ENCODE measurements around the gene GRB10. TPM values are rescaled to one million over a fixed set of nuclear protein-coding genes. Genes with fewer than 3 reads are reported as not detected.

GRB10 gene
- total RNA-seq, 3 donors from 2014 or later, result 56.8 to 71.1 (median 61.2) TPM

DNA sequence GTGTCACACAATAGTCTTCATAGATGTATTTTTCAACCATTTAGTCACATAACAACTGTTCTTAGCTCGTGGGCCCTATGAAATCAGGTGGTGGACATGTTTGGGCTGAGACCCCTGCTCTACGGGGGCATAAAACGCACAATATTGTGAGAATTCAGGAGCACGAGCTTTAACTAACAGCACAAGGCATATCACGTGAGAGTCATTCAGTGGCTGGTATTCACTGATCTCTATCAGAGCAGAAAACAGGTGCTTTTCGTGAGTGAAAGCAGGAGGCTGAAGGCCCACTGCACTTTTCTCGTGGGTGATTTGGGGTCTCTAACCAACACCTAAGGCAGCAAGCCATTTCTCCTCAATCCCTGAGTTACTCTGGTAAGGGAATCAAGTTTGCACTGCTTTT lies 42.8 kb upstream of the GRB10 start:
- intact Hi-C loops (cut with DNase I; ENCODE audit: low total_unique reads), result no loop called here
- Histone ChIP-seq H3K4me3 (no peak overlapping the region), H3K27ac (no peak overlapping the region), H3K4me1 (no peaks in the 10 kb centered on the region), H3K36me3 (no peaks in the 10 kb centered on the region), H3K9me3 (no peaks in the 10 kb centered on the region), H3K27me3 (no peaks in the 10 kb centered on the region)
- TF ChIP-seq POLR2A (IDR thresholded peaks at IDR 0.05) (no peak), POLR2AphosphoS5 (IDR thresholded peaks at IDR 0.05) (no peak), CTCF (IDR thresholded peaks at IDR 0.05) (no peak)
- no peak for DNase-seq (ENCODE audit: low spot score in 2 of 2)

DNA sequence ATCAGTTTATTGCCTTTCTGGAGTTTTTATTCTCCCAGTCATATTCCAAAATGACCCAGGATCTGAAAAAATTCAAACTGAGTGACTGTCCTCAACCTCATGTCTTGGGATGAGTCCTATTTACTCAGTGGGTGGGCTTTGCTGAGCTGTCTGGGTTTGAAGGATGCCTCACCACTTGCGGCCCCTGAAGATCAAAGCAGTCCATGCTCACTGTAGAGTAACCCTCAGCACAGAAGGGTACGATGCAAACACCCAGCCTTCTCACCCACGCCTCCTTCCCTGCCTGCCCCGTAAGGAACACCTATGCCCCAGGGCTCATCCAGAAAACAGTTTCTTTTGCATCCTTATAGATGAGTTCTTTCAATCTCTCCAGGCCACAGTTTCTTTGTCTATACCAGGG lies 42.2 kb upstream of the GRB10 start:
- Histone ChIP-seq H3K27ac (no peak overlapping the region), H3K27me3 (no peaks in the 10 kb centered on the region), H3K4me1 (no peaks in the 10 kb centered on the region), H3K9me3 (no peaks in the 10 kb centered on the region), H3K36me3 (no peaks in the 10 kb centered on the region), H3K4me3 (no peak overlapping the region)
- TF ChIP-seq CTCF (IDR thresholded peaks at IDR 0.05) (no peak), POLR2A (IDR thresholded peaks at IDR 0.05) (no peak), POLR2AphosphoS5 (IDR thresholded peaks at IDR 0.05) (no peak)
- DNase-seq (ENCODE audit: low spot score in 2 of 2), result no peak
- intact Hi-C loops (cut with DNase I; ENCODE audit: low total_unique reads), result no loop called here

GRCh38 chr7:50822706-50823105 lies 40.0 kb upstream of the GRB10 start:
- no peaks in the 10 kb centered on the region for H3K27me3 ChIP-seq
- DNase-seq (ENCODE audit: low spot score in 2 of 2), result no peak
- no peak overlapping the region for H3K4me3 ChIP-seq
- H3K27ac ChIP-seq, result no peak overlapping the region
- H3K4me1 ChIP-seq, result no peaks in the 10 kb centered on the region
- no peaks in the 10 kb centered on the region for H3K9me3 ChIP-seq
- TF ChIP-seq POLR2A (IDR thresholded peaks at IDR 0.05) (no peak), POLR2AphosphoS5 (IDR thresholded peaks at IDR 0.05) (no peak), CTCF (IDR thresholded peaks at IDR 0.05) (no peak)
- no peaks in the 10 kb centered on the region for H3K36me3 ChIP-seq
- intact Hi-C loops (cut with DNase I; ENCODE audit: low total_unique reads), result no loop called here

DNA sequence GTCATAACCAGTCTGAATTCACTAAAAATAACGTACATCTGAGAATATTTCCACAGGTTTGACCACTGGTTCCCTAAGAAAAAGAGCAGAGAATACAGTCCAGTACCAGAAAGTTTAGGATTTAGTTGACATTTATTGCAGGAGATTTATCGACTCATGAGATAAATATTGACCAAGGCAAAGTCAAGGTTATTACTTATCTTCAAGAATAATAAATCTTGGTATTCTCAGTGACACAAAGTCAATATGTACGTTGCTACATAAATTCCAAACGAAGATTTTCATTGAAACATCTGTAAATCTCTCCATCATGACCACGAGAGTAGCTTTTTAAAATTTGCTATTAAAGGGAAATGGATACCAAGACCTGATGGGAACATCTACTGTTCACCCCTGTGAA lies 39.4 kb upstream of the GRB10 start:
- intact Hi-C loops (cut with DNase I; ENCODE audit: low total_unique reads), result no loop called here

DNA sequence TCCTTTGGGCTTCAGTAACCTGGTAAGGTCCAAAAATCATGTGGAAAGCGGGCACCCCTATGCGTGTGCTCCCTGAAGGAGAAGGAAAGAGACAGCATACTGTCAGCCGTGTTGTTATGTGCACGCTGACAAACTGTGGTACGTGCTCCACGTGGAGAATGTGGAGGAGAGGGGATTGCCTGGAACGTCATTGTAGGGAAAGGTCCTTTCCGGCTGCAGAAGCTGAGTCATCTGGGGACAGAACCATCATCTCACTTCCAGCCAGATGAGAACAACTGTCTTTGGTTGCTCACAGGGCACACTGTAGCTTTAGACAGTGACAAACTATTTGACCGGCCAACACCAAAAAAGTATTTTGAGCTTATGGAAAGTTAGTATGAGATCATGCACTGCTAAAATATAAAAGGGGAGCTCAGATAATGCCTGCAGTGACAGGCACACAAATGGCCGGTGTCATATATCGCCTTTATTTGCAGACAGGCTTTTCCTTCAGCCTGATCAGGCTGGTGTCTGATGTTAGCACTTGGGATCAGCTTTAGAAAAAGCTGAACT lies 38.8 kb upstream of the GRB10 start:
- intact Hi-C loops (cut with DNase I; ENCODE audit: low total_unique reads), result no loop called here
- no peaks in the 10 kb centered on the region for H3K4me1 ChIP-seq
- H3K27ac ChIP-seq, result no peak overlapping the region
- no peaks in the 10 kb centered on the region for H3K9me3 ChIP-seq
- no peak for DNase-seq (ENCODE audit: low spot score in 2 of 2)
- TF ChIP-seq CTCF (IDR thresholded peaks at IDR 0.05), result no peak
- no peak for TF ChIP-seq POLR2AphosphoS5 (IDR thresholded peaks at IDR 0.05)
- no peaks in the 10 kb centered on the region for H3K36me3 ChIP-seq
- no peaks in the 10 kb centered on the region for H3K27me3 ChIP-seq
- no peak overlapping the region for H3K4me3 ChIP-seq

More for the DNA sequence above, 39.4 kb upstream of the GRB10 start:
- no peaks in the 10 kb centered on the region for H3K36me3 ChIP-seq
- no peak overlapping the region for H3K27ac ChIP-seq
- H3K9me3 ChIP-seq, result no peaks in the 10 kb centered on the region
- no peak overlapping the region for H3K4me3 ChIP-seq
- no peaks in the 10 kb centered on the region for H3K4me1 ChIP-seq
- DNase-seq (ENCODE audit: low spot score in 2 of 2), result no peak
- TF ChIP-seq CTCF (IDR thresholded peaks at IDR 0.05), result no peak
- TF ChIP-seq POLR2AphosphoS5 (IDR thresholded peaks at IDR 0.05), result no peak
- no peak for TF ChIP-seq POLR2A (IDR thresholded peaks at IDR 0.05)
- no peaks in the 10 kb centered on the region for H3K27me3 ChIP-seq

Data from breast epithelium (tissue), 4 donors.